ENCODE data around the gene KDF1. TPM values are rescaled to one million over a fixed set of nuclear protein-coding genes. Genes with fewer than 3 reads are reported as not detected.
A peak's percentile ranks its signal among the peaks of the same experiment; 100 is the strongest.
"Not testable (repeated sequence)": the region's sequence is repeated elsewhere in the genome, so short reads cannot be mapped to it uniquely, and the experiment has no call there.

KDF1 gene
- total RNA-seq, 2 donors from 2014 or later = 0.26 to 0.86 TPM

DNA sequence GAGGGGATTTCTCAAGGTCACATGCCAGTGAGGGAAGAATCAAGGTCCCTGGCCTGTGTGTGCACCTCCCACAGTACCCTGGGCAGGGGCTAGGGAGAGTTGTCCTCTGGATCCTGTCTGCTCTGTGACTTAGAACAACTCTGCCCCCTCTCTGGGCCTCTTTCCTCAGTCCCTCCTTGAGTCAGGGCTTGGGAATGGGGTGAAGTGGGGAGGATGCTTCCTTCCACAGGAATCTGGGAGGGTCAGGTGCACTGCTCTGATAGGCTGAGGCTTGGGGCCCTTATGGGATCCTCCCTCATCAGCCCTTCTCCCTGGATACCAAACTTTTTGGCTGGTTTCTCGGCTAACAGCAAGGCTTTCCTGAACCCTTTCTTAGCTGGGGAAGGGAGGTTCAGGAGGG is 35.8 kb upstream of the KDF1 start:
- H3K4me3 ChIP-seq = no peak overlapping the region
- peak overlapping the region; percentile 81 to 89 for H3K27ac ChIP-seq
- H3K4me1 ChIP-seq = peaks cover 0 to 76% of the 10 kb centered on the region in 2 donors
- no peak for DNase-seq (ENCODE audit: low spot score)
- no peaks in the 10 kb centered on the region for H3K9me3 ChIP-seq
- H3K36me3 ChIP-seq = no peaks in the 10 kb centered on the region
- TF ChIP-seq, protein P1, sequence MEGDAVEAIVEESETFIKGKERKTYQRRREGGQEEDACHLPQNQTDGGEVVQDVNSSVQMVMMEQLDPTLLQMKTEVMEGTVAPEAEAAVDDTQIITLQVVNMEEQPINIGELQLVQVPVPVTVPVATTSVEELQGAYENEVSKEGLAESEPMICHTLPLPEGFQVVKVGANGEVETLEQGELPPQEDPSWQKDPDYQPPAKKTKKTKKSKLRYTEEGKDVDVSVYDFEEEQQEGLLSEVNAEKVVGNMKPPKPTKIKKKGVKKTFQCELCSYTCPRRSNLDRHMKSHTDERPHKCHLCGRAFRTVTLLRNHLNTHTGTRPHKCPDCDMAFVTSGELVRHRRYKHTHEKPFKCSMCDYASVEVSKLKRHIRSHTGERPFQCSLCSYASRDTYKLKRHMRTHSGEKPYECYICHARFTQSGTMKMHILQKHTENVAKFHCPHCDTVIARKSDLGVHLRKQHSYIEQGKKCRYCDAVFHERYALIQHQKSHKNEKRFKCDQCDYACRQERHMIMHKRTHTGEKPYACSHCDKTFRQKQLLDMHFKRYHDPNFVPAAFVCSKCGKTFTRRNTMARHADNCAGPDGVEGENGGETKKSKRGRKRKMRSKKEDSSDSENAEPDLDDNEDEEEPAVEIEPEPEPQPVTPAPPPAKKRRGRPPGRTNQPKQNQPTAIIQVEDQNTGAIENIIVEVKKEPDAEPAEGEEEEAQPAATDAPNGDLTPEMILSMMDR (IDR thresholded peaks at IDR 0.05) = no peak
- H3K27me3 ChIP-seq = no peaks in the 10 kb centered on the region

DNA sequence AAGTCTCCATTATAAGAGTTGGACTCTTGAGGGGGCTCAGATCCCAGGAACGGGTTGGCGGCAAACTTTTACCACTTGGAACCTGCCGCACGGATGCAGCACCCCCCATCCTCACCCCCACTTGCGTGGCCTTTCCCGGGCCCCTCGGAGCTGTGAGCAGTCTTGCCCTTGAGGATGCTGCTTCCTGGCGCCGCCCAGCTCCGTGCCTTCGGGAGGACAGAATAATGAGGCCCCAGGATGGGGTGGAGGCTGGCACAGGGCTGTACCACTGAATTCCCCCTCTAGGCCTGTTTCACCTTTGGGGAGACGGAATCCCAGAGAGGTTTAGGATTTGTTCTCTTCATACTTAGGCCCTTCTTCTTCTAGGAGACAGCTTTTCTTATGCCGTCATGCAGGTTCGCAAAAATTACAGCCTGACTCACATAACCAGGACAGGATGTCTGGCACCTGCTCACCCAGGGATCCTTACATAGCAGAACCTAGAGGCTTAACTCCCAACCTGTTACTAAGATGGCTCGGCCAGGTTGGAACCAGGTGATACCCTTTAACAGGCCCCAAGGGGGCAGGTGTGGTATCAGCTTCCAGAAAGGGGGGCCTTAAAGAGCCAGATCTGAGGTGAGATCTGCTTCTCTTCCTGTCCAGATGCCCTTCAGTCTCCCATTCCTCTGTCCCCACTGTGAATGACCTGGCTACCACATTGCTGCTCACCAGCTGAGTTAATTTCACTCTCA is 34.7 kb upstream of the KDF1 start:
- no peaks in the 10 kb centered on the region for H3K36me3 ChIP-seq
- no peaks in the 10 kb centered on the region for H3K27me3 ChIP-seq
- peaks cover 0 to 66% of the 10 kb centered on the region in 2 donors for H3K4me1 ChIP-seq
- no peaks in the 10 kb centered on the region for H3K9me3 ChIP-seq
- DNase-seq (ENCODE audit: low spot score) = no peak
- H3K4me3 ChIP-seq = peak overlapping the region; percentile 52 to 80
- TF ChIP-seq, protein P1 (IDR thresholded peaks at IDR 0.05) = no peak
- H3K27ac ChIP-seq = peak overlapping the region; percentile 81 to 89

DNA sequence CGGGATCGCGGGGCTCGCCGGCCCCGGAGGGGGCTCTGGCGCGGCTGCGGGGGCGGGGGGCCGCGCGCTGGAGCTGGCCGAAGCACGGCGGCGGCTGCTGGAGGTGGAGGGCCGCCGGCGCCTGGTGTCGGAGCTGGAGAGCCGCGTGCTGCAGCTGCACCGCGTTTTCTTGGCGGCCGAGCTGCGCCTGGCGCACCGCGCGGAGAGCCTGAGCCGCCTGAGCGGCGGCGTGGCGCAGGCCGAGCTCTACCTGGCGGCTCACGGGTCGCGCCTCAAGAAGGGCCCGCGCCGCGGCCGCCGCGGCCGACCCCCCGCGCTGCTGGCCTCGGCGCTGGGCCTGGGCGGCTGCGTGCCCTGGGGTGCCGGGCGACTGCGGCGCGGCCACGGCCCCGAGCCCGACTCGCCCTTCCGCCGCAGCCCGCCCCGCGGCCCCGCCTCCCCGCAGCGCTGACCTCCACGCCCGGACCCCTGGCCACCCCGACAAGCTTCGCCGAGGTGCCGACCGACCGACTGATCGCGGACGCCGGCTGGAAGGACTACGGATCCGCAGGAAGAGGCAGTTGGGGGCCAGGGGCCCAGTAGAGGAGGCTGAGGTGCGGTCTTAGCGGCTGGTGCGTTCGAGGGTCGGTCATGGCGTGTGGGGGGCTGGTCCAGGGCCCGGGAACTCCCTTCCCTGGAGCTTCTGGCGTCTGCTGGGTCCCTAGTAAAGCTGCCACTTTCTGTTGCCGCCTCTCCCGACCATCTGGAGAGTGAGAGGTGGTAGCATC is 33.9 kb upstream of the KDF1 start:
- Histone ChIP-seq H3K9me3 (no peaks in the 10 kb centered on the region), H3K36me3 (no peaks in the 10 kb centered on the region), H3K4me3 (peak overlapping the region; percentile 52 to 80), H3K4me1 (peaks cover 0 to 58% of the 10 kb centered on the region in 2 donors), H3K27me3 (no peaks in the 10 kb centered on the region), H3K27ac (peak overlapping the region; percentile 81 to 89)
- TF ChIP-seq, protein P1 (IDR thresholded peaks at IDR 0.05) = no peak
- no peak for DNase-seq (ENCODE audit: low spot score)

DNA sequence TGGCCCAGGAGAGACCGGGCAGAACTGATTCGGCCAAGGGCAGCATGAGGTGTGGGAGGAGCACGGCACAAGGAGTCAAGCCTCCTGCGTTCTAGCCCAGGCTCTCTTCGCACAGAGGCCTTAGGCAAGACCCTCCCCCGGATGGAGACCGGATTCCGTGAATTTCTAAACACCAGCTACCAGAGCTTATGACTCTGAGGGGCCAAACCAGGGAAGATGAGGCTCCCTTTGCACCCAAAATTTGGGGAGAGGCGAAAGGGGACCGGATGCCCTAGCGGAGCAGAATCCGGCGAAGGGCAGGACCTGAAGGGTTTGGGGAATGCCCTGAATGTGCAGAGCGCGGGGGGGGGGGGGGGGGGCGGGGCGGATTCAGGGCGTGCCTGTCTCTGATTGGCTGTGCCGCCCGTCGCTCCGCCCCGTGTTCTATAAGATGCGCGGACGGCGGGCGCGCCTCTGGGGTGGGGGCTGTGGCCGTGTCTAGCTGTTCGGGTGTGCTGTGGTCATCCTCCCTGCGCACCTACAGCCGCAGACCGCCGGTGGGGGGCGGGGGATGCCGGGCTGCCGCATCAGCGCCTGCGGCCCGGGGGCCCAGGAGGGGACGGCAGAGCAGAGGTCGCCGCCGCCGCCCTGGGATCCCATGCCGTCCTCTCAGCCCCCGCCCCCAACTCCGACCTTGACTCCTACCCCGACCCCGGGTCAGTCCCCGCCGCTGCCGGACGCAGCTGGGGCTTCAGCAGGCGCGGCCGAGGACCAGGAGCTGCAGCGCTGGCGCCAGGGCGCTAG is 33.2 kb upstream of the KDF1 start, which contains the start of gene TRNP1:
TSS of gene TRNP1 (plus strand) at position 456 of the 783 bp plus-strand sequence. CDS start at position 551, 95 bp downstream.
- H3K27me3 ChIP-seq = no peaks in the 10 kb centered on the region
- peaks cover 0 to 50% of the 10 kb centered on the region in 2 donors for H3K4me1 ChIP-seq
- TF ChIP-seq, protein P1 (IDR thresholded peaks at IDR 0.05) = no peak
- DNase-seq (ENCODE audit: low spot score) = no peak
- no peaks in the 10 kb centered on the region for H3K9me3 ChIP-seq
- H3K27ac ChIP-seq = peak within 1 kb of the TSS; percentile 81 to 89
- H3K4me3 ChIP-seq = peak within 1 kb of the TSS; percentile 52 to 80
- H3K36me3 ChIP-seq = no peaks in the 10 kb centered on the region

DNA sequence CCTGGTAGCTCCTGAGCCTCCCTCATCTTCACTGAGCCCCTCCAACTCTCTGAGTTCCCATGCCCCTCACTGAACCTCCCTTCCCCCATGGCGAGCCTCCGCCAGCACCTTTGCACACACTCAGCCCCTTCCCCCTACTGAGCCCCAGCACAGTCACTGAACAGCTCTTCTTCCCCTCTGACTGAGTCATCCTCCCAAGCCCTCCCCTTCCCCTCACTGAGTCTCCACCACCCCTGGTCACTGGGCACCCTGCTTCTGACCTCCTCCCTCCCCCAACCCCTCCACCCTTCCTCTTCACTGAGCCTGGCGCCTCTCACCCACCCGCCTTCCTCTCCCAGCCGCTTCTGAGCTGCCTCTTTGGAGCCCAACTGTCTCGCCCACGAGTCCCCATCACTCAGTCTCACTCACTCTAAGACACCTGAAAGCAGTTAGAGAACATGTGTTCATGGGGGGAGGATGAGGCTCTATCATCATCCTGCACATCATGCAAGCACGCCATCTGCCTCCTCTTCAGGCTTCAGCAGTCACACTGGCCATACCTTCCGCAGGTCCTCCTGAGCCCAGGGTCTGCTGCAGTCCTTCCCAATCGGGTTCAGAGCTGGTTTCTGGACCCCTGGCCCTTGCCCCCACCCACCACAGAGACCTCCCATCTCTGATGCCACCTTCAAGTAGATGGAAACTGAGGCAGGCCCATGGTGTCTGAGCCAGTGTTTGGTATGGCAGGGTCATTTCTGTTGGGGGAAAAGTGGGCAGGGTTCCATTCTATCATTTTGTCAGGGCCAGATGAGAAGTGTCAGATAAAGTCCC is 31.2 kb upstream of the KDF1 start:
- DNase-seq (ENCODE audit: low spot score) = no peak
- TF ChIP-seq, protein P1 (IDR thresholded peaks at IDR 0.05) = no peak
- no peaks in the 10 kb centered on the region for H3K27me3 ChIP-seq

DNA sequence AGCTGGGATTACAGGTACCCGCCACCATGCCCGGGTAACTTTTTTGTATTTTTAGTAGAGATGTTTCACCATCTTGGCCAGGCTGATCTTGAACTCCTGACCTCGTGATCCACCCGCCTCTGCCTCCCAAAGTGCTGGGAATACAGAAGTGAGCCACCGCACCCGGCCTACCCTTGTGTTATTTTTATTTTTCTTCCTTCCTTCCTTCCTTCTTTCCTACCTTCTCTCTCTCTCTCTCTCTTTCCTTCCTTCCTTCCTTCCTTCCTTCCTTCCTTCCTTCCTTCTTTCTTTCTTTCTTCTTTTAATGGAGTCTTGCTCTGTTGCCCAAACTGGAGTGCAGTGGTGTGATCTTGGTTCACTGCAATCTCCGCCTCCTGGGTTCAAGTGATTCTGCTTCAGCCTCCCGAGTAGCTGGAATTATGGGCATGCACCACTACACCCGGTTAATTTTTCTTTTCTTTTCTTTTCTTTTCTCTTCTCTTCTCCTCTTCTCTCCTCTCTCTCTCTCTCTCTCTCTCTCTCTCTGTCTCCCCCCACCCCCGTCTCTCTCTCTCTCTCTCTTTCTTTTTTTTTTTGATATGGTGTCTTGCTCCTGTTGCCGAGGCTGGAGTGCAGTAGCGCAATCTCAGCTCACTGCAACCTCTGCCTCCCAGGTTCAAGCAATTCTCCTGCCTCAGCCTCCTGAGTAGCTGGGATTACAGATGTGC is 29.3 kb upstream of the KDF1 start:
- H3K9me3 ChIP-seq; H3K4me3 ChIP-seq; H3K27ac ChIP-seq; H3K27me3 ChIP-seq; DNase-seq (ENCODE audit: low spot score); H3K36me3 ChIP-seq: not testable (repeated sequence)
- H3K4me1 ChIP-seq = peaks cover 0 to 14% of the 10 kb centered on the region in 2 donors

More for the DNA sequence above, 31.2 kb upstream of the KDF1 start:
- Histone ChIP-seq H3K4me1 (peaks cover 0 to 33% of the 10 kb centered on the region in 2 donors), H3K9me3 (no peaks in the 10 kb centered on the region), H3K27ac (no peak overlapping the region), H3K36me3 (no peaks in the 10 kb centered on the region), H3K4me3 (no peak overlapping the region)
